Activated T-cell treated with anti-CD3 and anti-CD28 coated beads, Interleukin-2, amount 50 U/mL, for 4 hours (primary cell): ENCODE results near the gene SH3D21. TPM values are rescaled to one million over a fixed set of nuclear protein-coding genes. Genes with fewer than 3 reads are reported as not detected.

Source experiments
- ATAC-seq, 2 donors: fragments of 200-7000 bp; cut with Tn5 transposase; one replicate each; pipeline ENCODE4 v1.10.0; 2021
- DNase-seq: peaks from one replicate; pipeline ENCODE4 v3.0.0-alpha.2; 2020
- H3K27me3 Mint-ChIP-seq: one replicate; pipeline ENCODE4 v1.8.0; 2021; ENCODE audit warnings: low read depth, mixed read lengths
- H3K36me3 Mint-ChIP-seq: one replicate; pipeline ENCODE4 v1.8.0; 2022; ENCODE audit warnings: mixed read lengths; ENCODE audit not compliant: insufficient read depth
- H3K4me1 Mint-ChIP-seq: one replicate; pipeline ENCODE4 v1.8.0; 2021; ENCODE audit warnings: low read depth, mixed read lengths
- H3K4me3 Mint-ChIP-seq: one replicate; pipeline ENCODE4 v1.8.0; 2021; ENCODE audit warnings: mild to moderate bottlenecking, moderate library complexity, mixed read lengths
- H3K9me3 Mint-ChIP-seq: one replicate; pipeline ENCODE4 v1.8.0; 2021; ENCODE audit warnings: mixed read lengths
- total RNA-seq, 3 donors: library from RNA; stranded (reverse); gene quantifications; one replicate each; pipeline ENCODE4 v1.2.1, GENCODE V29; 2021

Gene SH3D21
- total RNA-seq, 3 donors from 2014 or later: 1.7 to 5.6 (median 2.3) TPM

GRCh38 chr1:36309397-36309796, 3.2 kb downstream of the SH3D21 start:
- peaks cover 3% of the 10 kb centered on the region for H3K36me3 Mint-ChIP-seq
- H3K9me3 Mint-ChIP-seq: no peaks in the 10 kb centered on the region
- no peak overlapping the region for H3K4me3 Mint-ChIP-seq
- no peak for ATAC-seq
- H3K4me1 Mint-ChIP-seq: peaks cover 21% of the 10 kb centered on the region
- H3K27me3 Mint-ChIP-seq: no peaks in the 10 kb centered on the region
- no peak for DNase-seq

DNA sequence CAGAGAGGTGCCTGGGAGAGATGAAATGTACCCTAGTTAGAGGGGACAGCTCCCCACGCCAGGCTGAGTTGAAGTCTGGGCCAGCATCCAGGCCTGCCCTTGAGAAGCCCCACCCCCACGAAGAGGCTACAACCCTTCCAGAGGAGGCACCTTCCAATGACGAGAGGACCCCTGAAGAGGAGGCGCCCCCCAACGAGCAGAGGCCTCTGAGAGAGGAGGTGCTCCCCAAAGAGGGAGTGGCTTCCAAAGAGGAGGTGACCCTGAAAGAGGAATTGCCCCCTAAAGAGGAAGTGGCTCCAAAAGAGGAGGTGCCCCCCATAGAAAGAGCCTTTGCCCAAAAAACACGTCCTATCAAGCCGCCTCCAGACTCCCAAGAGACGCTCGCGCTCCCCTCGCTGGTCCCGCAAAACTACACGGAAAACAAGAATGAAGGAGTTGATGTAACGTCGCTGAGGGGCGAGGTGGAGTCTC, 14.2 kb downstream of the SH3D21 start:
- H3K4me1 Mint-ChIP-seq: peaks cover 23% of the 10 kb centered on the region
- no peaks in the 10 kb centered on the region for H3K27me3 Mint-ChIP-seq
- ATAC-seq (no peak), DNase-seq (no peak)
- H3K36me3 Mint-ChIP-seq: no peaks in the 10 kb centered on the region
- H3K4me3 Mint-ChIP-seq: peak overlapping the region; percentile 48
- no peaks in the 10 kb centered on the region for H3K9me3 Mint-ChIP-seq

- H3K9me3 Mint-ChIP-seq: no peaks in the 10 kb centered on the region
- DNase-seq: no peak
- peaks cover 23% of the 10 kb centered on the region for H3K4me1 Mint-ChIP-seq
- no peaks in the 10 kb centered on the region for H3K27me3 Mint-ChIP-seq
- peak in 1 of 2 donors; percentile 1 for ATAC-seq
- H3K4me3 Mint-ChIP-seq: peak overlapping the region; percentile 48
- H3K36me3 Mint-ChIP-seq: no peaks in the 10 kb centered on the region
These were observed 14.6 kb downstream of the SH3D21 start for GRCh38 chr1:36320767-36321118.

- Mint-ChIP-seq H3K4me1 (peaks cover 23% of the 10 kb centered on the region), H3K36me3 (no peaks in the 10 kb centered on the region), H3K9me3 (no peaks in the 10 kb centered on the region), H3K27me3 (no peaks in the 10 kb centered on the region), H3K4me3 (peak overlapping the region; percentile 48)
- peak; percentile 32 to 42 for ATAC-seq
- peak; percentile 30 for DNase-seq
These were observed 15.2 kb downstream of the SH3D21 start for GRCh38 chr1:36321119-36321951.

- DNase-seq (no peak), ATAC-seq (no peak)
- H3K27me3 Mint-ChIP-seq: no peaks in the 10 kb centered on the region
- H3K4me3 Mint-ChIP-seq: peak overlapping the region; percentile 68
- H3K9me3 Mint-ChIP-seq: no peaks in the 10 kb centered on the region
- peaks cover 23% of the 10 kb centered on the region for H3K4me1 Mint-ChIP-seq
- no peaks in the 10 kb centered on the region for H3K36me3 Mint-ChIP-seq
These were observed 16.0 kb downstream of the SH3D21 start for GRCh38 chr1:36322041-36322785.

GRCh38 chr1:36322786-36323635, 16.8 kb downstream of the SH3D21 start:
- DNase-seq: no peak
- Mint-ChIP-seq H3K36me3 (no peaks in the 10 kb centered on the region), H3K4me3 (peak overlapping the region; percentile 68)

GRCh38 chr1:36323636-36324352, 17.6 kb downstream of the SH3D21 start, which contains the start of gene EVA1B:
TSS of gene EVA1B (minus strand) at chr1:36323645. CDS start at chr1:36323037, 608 bp downstream.
- H3K4me3 Mint-ChIP-seq: peak within 1 kb of the TSS; percentile 79
- H3K36me3 Mint-ChIP-seq: no peaks in the 10 kb centered on the region
- peak; percentile 46 to 55 for ATAC-seq
- no peaks in the 10 kb centered on the region for H3K9me3 Mint-ChIP-seq
- H3K27me3 Mint-ChIP-seq: no peaks in the 10 kb centered on the region
- DNase-seq: no peak
- peaks cover 23% of the 10 kb centered on the region for H3K4me1 Mint-ChIP-seq

More at GRCh38 chr1:36322786-36323635, 16.8 kb downstream of the SH3D21 start:
- H3K9me3 Mint-ChIP-seq: no peaks in the 10 kb centered on the region
- peaks cover 23% of the 10 kb centered on the region for H3K4me1 Mint-ChIP-seq
- H3K27me3 Mint-ChIP-seq: no peaks in the 10 kb centered on the region
- ATAC-seq: peak; percentile 35 to 43

DNA sequence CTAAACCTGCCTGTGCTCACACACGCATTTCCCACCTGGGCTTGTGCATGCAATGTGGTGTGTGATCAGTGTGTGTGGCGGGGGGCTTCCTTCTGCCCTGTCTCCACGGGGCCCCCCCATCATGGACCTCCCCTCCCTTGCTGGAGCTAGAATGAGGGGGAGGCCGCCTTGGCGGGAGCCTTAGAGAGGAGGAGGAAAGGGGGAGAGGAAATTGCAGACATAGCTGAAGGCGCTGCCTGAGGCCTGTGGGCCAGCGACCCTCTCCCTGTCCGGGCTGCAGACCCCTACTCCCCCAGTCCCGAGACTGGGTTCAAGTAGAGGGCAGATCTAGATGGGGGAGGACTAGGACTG, 18.2 kb downstream of the SH3D21 start:
- no peaks in the 10 kb centered on the region for H3K36me3 Mint-ChIP-seq
- H3K4me1 Mint-ChIP-seq: peaks cover 23% of the 10 kb centered on the region
- no peaks in the 10 kb centered on the region for H3K9me3 Mint-ChIP-seq
- ATAC-seq (no peak), DNase-seq (no peak)
- no peaks in the 10 kb centered on the region for H3K27me3 Mint-ChIP-seq
- peak overlapping the region; percentile 59 for H3K4me3 Mint-ChIP-seq

DNA sequence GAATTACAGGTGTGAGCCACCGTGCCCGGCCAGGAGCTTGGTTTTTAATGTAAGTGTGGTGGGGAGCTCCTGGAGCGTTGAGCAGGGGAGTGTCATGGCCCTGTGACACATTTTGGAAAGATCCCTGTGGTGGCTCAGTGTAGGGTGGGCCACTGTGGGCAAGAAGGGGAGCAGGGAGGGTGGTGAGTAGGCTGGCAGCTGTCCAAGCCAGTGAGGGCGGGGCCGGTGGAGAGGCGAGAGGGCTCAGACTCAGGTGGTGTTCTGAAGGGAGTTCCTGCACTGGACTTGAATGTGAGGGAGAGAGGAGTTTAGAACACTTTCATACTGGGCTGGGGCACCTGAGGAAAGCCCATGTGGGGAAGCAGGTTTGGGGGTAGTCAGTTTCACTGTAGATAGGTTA, 20.3 kb downstream of the SH3D21 start:
- no peaks in the 10 kb centered on the region for H3K27me3 Mint-ChIP-seq
- H3K4me1 Mint-ChIP-seq: peaks cover 18% of the 10 kb centered on the region
- H3K4me3 Mint-ChIP-seq: no peak overlapping the region
- DNase-seq (no peak), ATAC-seq (no peak)
- no peaks in the 10 kb centered on the region for H3K9me3 Mint-ChIP-seq
- no peaks in the 10 kb centered on the region for H3K36me3 Mint-ChIP-seq

- DNase-seq: no peak
- no peak overlapping the region for H3K4me3 Mint-ChIP-seq
- ATAC-seq: no peak
- peaks cover 13% of the 10 kb centered on the region for H3K4me1 Mint-ChIP-seq
- no peaks in the 10 kb centered on the region for H3K36me3 Mint-ChIP-seq
- H3K9me3 Mint-ChIP-seq: no peaks in the 10 kb centered on the region
- no peaks in the 10 kb centered on the region for H3K27me3 Mint-ChIP-seq
These were observed 21.4 kb downstream of the SH3D21 start for GRCh38 chr1:36327421-36328087.

DNA sequence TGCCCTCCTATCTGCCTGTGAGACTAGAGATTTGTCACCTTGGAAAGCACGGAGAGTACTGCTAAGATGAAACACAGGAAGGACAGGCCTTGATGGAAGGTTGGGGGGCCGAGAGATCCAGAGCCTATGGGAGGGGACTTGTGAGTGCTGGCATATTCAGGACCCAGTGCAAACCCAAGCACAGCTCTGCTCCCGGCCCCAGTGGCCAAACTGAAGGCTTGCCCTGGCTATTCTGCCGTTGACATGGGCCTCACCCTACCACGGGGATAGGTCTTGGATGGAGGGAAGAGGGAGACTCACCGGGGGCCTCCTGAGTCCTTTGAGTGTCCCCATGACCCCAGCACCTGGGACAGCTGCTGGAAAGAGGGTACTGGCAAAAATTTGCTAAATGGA, 21.9 kb downstream of the SH3D21 start:
- DNase-seq (no peak), ATAC-seq (no peak)
- peaks cover 10% of the 10 kb centered on the region for H3K4me1 Mint-ChIP-seq
- no peaks in the 10 kb centered on the region for H3K9me3 Mint-ChIP-seq
- H3K27me3 Mint-ChIP-seq: no peaks in the 10 kb centered on the region
- no peaks in the 10 kb centered on the region for H3K36me3 Mint-ChIP-seq
- no peak overlapping the region for H3K4me3 Mint-ChIP-seq

- peaks cover 10% of the 10 kb centered on the region for H3K4me1 Mint-ChIP-seq
- ATAC-seq: no peak
- H3K27me3 Mint-ChIP-seq: no peaks in the 10 kb centered on the region
- no peaks in the 10 kb centered on the region for H3K9me3 Mint-ChIP-seq
- DNase-seq: no peak
- H3K4me3 Mint-ChIP-seq: no peak overlapping the region
- H3K36me3 Mint-ChIP-seq: no peaks in the 10 kb centered on the region
These were observed 22.5 kb downstream of the SH3D21 start for GRCh38 chr1:36328713-36329112.

DNA sequence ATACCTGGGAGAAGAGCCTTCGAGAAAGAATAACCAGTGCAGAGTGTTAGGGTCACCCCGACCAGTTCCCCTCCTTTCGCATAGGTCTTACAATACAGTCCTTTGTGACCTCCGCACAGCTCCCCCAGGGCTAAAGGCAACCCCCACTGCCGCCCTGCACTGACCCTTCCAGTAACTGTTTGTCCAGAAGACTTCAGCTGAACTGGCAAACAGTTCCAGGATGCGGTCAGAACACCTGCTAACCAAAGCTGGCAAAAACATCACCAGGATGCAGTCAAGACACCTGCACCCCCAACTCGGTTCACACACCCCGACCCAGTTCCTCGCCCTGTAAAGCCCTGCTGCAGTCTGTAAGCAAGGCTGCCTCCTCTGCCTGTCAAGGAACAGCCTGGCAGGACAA, 23.6 kb downstream of the SH3D21 start:
- Mint-ChIP-seq H3K4me3 (no peak overlapping the region), H3K4me1 (no peaks in the 10 kb centered on the region), H3K27me3 (no peaks in the 10 kb centered on the region), H3K9me3 (no peaks in the 10 kb centered on the region), H3K36me3 (no peaks in the 10 kb centered on the region)
- no peak for DNase-seq
- no peak for ATAC-seq
